GM12878 (cell line): ENCODE results near the gene RGP1.

Experiments
- BRCA1 ChIP-seq: IDR thresholded peaks from 2 replicates; pipeline ENCODE4 v1.6.1; 2011; ENCODE audit warnings: low read depth, low read length, improper control_type of control experiment
- CBFB ChIP-seq: IDR thresholded peaks from 2 replicates; pipeline ENCODE4 v1.6.1; 2016; ENCODE audit warnings: antibody characterized with exemption, low read depth
- DPF2 ChIP-seq: fragments of 450-650 bp; IDR thresholded peaks from 2 replicates; pipeline ENCODE4 v1.6.1; 2017; ENCODE audit warnings: mild to moderate bottlenecking
- HDAC6 ChIP-seq: fragments of 200-600 bp; sonication (generic); IDR thresholded peaks from one replicate; pipeline ENCODE4 v1.8.0; 2017; ENCODE audit warnings: antibody characterized with exemption; ENCODE audit not compliant: unreplicated experiment
- PBX3 ChIP-seq: IDR thresholded peaks from 2 replicates; pipeline ENCODE4 v1.6.1; 2011; ENCODE audit warnings: mild to moderate bottlenecking, low read depth, low read length, moderate library complexity; ENCODE audit not compliant: insufficient replicate concordance
- POLR2AphosphoS2 ChIP-seq: IDR thresholded peaks from 2 replicates; pipeline ENCODE4 v1.6.1; 2011; ENCODE audit warnings: low read depth, mild to moderate bottlenecking, low read length, improper control_type of control experiment, moderate library complexity
- POLR2AphosphoS5 ChIP-seq: IDR thresholded peaks from 2 replicates; pipeline ENCODE4 v1.6.1; 2011; ENCODE audit warnings: mild to moderate bottlenecking, low read length, inconsistent platforms
- SMAD1 ChIP-seq: fragments of 450-650 bp; IDR thresholded peaks from 2 replicates; pipeline ENCODE4 v1.6.1; 2018; ENCODE audit warnings: mild to moderate bottlenecking, low read depth; ENCODE audit not compliant: partially characterized antibody
- TCF12 ChIP-seq: IDR thresholded peaks from 2 replicates; pipeline ENCODE4 v1.6.1; 2011; ENCODE audit warnings: low read depth, mild to moderate bottlenecking, low read length
- ZBTB33 ChIP-seq: fragments of 450-650 bp; IDR thresholded peaks from 2 replicates; pipeline ENCODE4 v1.6.1; 2017; ENCODE audit warnings: mild to moderate bottlenecking
- ZNF274 ChIP-seq: IDR thresholded peaks from one replicate; pipeline ENCODE4 v1.8.0; 2011; ENCODE audit not compliant: insufficient read length, insufficient read depth
- TF ChIP-seq, protein P1 (sequence below), 3 experiments: IDR thresholded peaks in 2 of 3; conservative IDR thresholded peaks in 1 of 3; 2 replicates each; pipeline ENCODE4 v1.5.1; 2011; ENCODE audit warnings: low read depth in 3 of 3, low read length in 3 of 3, mild to moderate bottlenecking in 3 of 3, control low read depth in 2 of 3, moderate library complexity in 2 of 3, inconsistent platforms in 1 of 3, mixed read lengths in 1 of 3; ENCODE audit not compliant: control insufficient read depth in 2 of 3, insufficient read depth in 1 of 3; ENCODE audit errors: extremely low read depth in 1 of 3
- TF ChIP-seq, protein P2 (sequence below): IDR thresholded peaks from 2 replicates; pipeline ENCODE4 v1.6.1; 2012; ENCODE audit warnings: low read depth, low read length, improper control_type of control experiment
- TF ChIP-seq, protein P3 (sequence below): fragments of 450-650 bp; formaldehyde crosslinking; IDR thresholded peaks from 2 replicates; pipeline ENCODE4 v1.4.0; 2022; ENCODE audit warnings: mild to moderate bottlenecking, moderate library complexity

DNA sequence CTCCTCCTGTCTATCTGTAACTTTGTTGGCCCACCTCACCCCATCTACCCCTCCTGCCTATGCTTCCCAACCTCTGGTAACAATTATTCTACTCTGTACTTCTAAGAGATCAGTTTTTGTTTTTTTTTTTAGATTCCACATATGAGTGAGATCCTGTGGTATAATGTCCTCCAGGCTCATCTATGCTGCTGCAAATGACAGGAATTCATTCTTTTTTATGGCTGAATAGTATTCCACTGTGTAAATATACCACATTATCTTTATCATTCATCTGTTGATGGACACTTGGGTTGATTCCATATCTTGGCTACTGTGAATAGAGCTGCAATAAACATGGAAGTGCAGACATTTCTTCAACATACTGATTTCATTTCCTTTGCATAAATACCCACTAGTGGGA is 34.3 kb downstream of the RGP1 start:
- TF ChIP-seq, protein P1, sequence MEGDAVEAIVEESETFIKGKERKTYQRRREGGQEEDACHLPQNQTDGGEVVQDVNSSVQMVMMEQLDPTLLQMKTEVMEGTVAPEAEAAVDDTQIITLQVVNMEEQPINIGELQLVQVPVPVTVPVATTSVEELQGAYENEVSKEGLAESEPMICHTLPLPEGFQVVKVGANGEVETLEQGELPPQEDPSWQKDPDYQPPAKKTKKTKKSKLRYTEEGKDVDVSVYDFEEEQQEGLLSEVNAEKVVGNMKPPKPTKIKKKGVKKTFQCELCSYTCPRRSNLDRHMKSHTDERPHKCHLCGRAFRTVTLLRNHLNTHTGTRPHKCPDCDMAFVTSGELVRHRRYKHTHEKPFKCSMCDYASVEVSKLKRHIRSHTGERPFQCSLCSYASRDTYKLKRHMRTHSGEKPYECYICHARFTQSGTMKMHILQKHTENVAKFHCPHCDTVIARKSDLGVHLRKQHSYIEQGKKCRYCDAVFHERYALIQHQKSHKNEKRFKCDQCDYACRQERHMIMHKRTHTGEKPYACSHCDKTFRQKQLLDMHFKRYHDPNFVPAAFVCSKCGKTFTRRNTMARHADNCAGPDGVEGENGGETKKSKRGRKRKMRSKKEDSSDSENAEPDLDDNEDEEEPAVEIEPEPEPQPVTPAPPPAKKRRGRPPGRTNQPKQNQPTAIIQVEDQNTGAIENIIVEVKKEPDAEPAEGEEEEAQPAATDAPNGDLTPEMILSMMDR (IDR thresholded peaks at IDR 0.05 in 2 of 3, conservative IDR thresholded peaks at IDR 0.05 in 1 of 3; ENCODE audit: control insufficient read depth in 2 of 3, extremely low read depth in 1 of 3, insufficient read depth in 1 of 3, low read depth in 3 of 3, low read length in 3 of 3): no peak
- TF ChIP-seq, protein P2, sequence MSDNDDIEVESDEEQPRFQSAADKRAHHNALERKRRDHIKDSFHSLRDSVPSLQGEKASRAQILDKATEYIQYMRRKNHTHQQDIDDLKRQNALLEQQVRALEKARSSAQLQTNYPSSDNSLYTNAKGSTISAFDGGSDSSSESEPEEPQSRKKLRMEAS: no peak
- TF ChIP-seq PBX3 (no peak), DPF2 (no peak), ZBTB33 (no peak), TCF12 (no peak), POLR2AphosphoS2 (no peak), SMAD1 (no peak), HDAC6 (no peak), ZNF274 (no peak), CBFB (no peak), POLR2AphosphoS5 (no peak), BRCA1 (no peak)
- TF ChIP-seq, protein P3, sequence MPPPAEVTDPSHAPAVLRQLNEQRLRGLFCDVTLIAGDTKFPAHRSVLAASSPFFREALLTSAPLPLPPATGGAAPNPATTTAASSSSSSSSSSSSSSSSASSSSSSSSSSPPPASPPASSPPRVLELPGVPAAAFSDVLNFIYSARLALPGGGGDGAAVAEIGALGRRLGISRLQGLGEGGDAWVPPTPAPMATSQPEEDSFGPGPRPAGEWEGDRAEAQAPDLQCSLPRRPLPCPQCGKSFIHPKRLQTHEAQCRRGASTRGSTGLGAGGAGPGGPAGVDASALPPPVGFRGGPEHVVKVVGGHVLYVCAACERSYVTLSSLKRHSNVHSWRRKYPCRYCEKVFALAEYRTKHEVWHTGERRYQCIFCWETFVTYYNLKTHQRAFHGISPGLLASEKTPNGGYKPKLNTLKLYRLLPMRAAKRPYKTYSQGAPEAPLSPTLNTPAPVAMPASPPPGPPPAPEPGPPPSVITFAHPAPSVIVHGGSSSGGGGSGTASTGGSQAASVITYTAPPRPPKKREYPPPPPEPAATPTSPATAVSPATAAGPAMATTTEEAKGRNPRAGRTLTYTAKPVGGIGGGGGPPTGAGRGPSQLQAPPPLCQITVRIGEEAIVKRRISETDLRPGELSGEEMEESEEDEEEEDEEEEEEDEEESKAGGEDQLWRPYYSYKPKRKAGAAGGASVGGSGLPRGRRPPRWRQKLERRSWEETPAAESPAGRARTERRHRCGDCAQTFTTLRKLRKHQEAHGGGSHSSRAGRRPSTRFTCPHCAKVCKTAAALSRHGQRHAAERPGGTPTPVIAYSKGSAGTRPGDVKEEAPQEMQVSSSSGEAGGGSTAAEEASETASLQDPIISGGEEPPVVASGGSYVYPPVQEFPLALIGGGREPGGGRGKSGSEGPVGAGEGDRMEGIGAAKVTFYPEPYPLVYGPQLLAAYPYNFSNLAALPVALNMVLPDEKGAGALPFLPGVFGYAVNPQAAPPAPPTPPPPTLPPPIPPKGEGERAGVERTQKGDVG (CRISPR knock-in tag): no peak
